Measurements from ENCODE around the gene TTC28. TPM values are rescaled to one million over a fixed set of nuclear protein-coding genes. Genes with fewer than 3 reads are reported as not detected.

TTC28 gene
- total RNA-seq, 1 donor from 2014 or later: 23.2 TPM

DNA sequence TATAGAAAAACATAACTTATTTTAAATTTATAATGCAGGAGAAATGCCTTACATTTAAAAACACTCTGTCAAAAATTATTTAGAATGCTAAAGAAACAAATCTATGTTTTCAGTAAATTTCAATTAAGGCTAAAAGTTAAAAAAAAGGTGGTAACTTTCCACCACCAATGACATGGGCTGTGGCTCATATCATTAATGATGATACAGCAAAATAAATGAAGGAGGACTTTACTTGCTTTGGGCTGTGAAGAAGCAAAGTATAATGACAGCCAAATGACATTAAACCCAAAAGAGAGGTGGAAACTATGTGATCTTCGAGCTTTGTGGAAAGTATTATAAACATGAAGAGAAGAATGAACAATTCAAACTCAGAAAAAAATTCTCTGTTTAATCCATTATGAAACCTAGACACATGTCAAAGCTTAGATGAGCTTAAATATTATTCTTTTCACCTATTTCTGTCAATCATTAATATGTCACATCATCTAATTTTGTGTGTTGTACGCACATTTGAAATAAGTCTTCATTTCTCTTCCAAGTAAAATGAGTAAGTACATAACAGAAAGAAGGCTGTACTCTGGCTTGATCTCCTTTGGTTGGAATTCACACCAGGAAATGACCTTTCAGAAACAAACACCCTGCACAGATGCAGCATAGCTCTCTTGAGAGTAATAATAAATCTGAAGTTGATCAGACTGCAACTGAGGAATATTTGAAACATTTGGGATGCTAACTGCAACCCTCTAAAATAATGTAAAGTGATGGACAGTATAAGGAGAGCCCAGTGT, 265.8 kb downstream of the TTC28 start:
- H3K9me3 ChIP-seq (ENCODE audit: insufficient read depth, low read depth, low read length): no peaks in the 10 kb centered on the region
- no peak overlapping the region for H2AFZ ChIP-seq (ENCODE audit: low read depth, low read length)
- Mint-ChIP-seq H3K27ac (ENCODE audit: unreplicated experiment) (no peak overlapping the region), H3K4me1 (ENCODE audit: low read depth, unreplicated experiment) (peaks cover 30% of the 10 kb centered on the region), H3K4me3 (ENCODE audit: unreplicated experiment) (no peak overlapping the region), H3K36me3 (ENCODE audit: low read depth, unreplicated experiment) (no peaks in the 10 kb centered on the region), H3K9me3 (ENCODE audit: unreplicated experiment) (no peaks in the 10 kb centered on the region), H3K27me3 (ENCODE audit: low read depth, unreplicated experiment) (no peaks in the 10 kb centered on the region)
- H3K4me1 ChIP-seq (ENCODE audit: insufficient read depth, low read length): peaks cover 14% of the 10 kb centered on the region
- no peak overlapping the region for H3K9ac ChIP-seq (ENCODE audit: low read length)
- no peak for TF ChIP-seq EZH2 (IDR thresholded peaks at IDR 0.05; ENCODE audit: insufficient read depth, low read length)
- TF ChIP-seq, protein P1, sequence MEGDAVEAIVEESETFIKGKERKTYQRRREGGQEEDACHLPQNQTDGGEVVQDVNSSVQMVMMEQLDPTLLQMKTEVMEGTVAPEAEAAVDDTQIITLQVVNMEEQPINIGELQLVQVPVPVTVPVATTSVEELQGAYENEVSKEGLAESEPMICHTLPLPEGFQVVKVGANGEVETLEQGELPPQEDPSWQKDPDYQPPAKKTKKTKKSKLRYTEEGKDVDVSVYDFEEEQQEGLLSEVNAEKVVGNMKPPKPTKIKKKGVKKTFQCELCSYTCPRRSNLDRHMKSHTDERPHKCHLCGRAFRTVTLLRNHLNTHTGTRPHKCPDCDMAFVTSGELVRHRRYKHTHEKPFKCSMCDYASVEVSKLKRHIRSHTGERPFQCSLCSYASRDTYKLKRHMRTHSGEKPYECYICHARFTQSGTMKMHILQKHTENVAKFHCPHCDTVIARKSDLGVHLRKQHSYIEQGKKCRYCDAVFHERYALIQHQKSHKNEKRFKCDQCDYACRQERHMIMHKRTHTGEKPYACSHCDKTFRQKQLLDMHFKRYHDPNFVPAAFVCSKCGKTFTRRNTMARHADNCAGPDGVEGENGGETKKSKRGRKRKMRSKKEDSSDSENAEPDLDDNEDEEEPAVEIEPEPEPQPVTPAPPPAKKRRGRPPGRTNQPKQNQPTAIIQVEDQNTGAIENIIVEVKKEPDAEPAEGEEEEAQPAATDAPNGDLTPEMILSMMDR (IDR thresholded peaks at IDR 0.05; ENCODE audit: insufficient read depth, low read depth, low read length): no peak
- no peak overlapping the region for H3K4me2 ChIP-seq (ENCODE audit: low read length)
- FAIRE-seq: no peak
- H3K79me2 ChIP-seq (ENCODE audit: insufficient read depth, low read length): no peaks in the 10 kb centered on the region
- H3K27ac ChIP-seq (ENCODE audit: low read depth, low read length): no peak overlapping the region
- H3K27me3 ChIP-seq (ENCODE audit: insufficient read depth, low read length): no peaks in the 10 kb centered on the region
- H3K36me3 ChIP-seq (ENCODE audit: insufficient read depth, low read length): no peaks in the 10 kb centered on the region
- no peak for DNase-seq (ENCODE audit: low read depth)
- no peaks in the 10 kb centered on the region for H4K20me1 ChIP-seq (ENCODE audit: insufficient read depth, low read length)
- H3K4me3 ChIP-seq (ENCODE audit: insufficient read depth, low read depth, low read length): no peak overlapping the region

DNA sequence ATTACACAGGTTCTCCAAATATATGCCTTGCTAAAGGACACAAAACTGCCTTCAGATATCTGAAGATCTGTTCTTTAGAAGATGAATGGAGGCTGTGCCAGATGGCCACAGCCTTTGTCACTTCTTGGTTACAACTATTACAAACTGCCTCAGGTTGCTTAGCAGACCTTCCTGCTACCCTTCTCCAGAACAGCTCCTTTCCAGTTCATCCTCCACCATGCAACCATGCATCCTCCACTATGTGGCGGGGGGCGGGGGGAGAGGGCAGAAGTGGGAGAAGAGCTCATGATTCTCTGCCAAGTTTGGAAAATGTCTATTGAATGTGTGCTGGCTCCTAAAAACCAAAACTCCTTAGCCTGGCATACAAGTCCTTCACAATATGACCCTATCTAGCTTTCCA, 267.5 kb downstream of the TTC28 start:
- no peaks in the 10 kb centered on the region for H3K27me3 ChIP-seq (ENCODE audit: insufficient read depth, low read length)
- peaks cover 14% of the 10 kb centered on the region for H3K4me1 ChIP-seq (ENCODE audit: insufficient read depth, low read length)
- H3K4me3 Mint-ChIP-seq (ENCODE audit: unreplicated experiment): no peak overlapping the region
- H3K36me3 ChIP-seq (ENCODE audit: insufficient read depth, low read length): no peaks in the 10 kb centered on the region
- H3K36me3 Mint-ChIP-seq (ENCODE audit: low read depth, unreplicated experiment): no peaks in the 10 kb centered on the region
- H3K79me2 ChIP-seq (ENCODE audit: insufficient read depth, low read length): no peaks in the 10 kb centered on the region
- no peaks in the 10 kb centered on the region for H3K9me3 Mint-ChIP-seq (ENCODE audit: unreplicated experiment)
- no peak overlapping the region for H3K27ac Mint-ChIP-seq (ENCODE audit: unreplicated experiment)
- H3K27me3 Mint-ChIP-seq (ENCODE audit: low read depth, unreplicated experiment): no peaks in the 10 kb centered on the region
- no peak for FAIRE-seq
- no peak overlapping the region for H2AFZ ChIP-seq (ENCODE audit: low read depth, low read length)
- TF ChIP-seq, protein P1 (IDR thresholded peaks at IDR 0.05; ENCODE audit: insufficient read depth, low read depth, low read length): no peak
- no peak for TF ChIP-seq EZH2 (IDR thresholded peaks at IDR 0.05; ENCODE audit: insufficient read depth, low read length)
- H3K4me3 ChIP-seq (ENCODE audit: insufficient read depth, low read depth, low read length): no peak overlapping the region
- DNase-seq (ENCODE audit: low read depth): no peak
- no peaks in the 10 kb centered on the region for H3K9me3 ChIP-seq (ENCODE audit: insufficient read depth, low read depth, low read length)
- H4K20me1 ChIP-seq (ENCODE audit: insufficient read depth, low read length): no peaks in the 10 kb centered on the region
- H3K4me1 Mint-ChIP-seq (ENCODE audit: low read depth, unreplicated experiment): peaks cover 25% of the 10 kb centered on the region
- H3K9ac ChIP-seq (ENCODE audit: low read length): no peak overlapping the region
- H3K4me2 ChIP-seq (ENCODE audit: low read length): no peak overlapping the region
- no peak overlapping the region for H3K27ac ChIP-seq (ENCODE audit: low read depth, low read length)

GRCh38 chr22:28411125-28411524, 268.5 kb downstream of the TTC28 start:
- Mint-ChIP-seq H3K4me3 (ENCODE audit: unreplicated experiment) (no peak overlapping the region), H3K27me3 (ENCODE audit: low read depth, unreplicated experiment) (no peaks in the 10 kb centered on the region), H3K27ac (ENCODE audit: unreplicated experiment) (no peak overlapping the region), H3K9me3 (ENCODE audit: unreplicated experiment) (no peaks in the 10 kb centered on the region), H3K4me1 (ENCODE audit: low read depth, unreplicated experiment) (peaks cover 25% of the 10 kb centered on the region), H3K36me3 (ENCODE audit: low read depth, unreplicated experiment) (no peaks in the 10 kb centered on the region)
- Histone ChIP-seq H2AFZ (ENCODE audit: low read depth, low read length) (no peak overlapping the region), H3K36me3 (ENCODE audit: insufficient read depth, low read length) (no peaks in the 10 kb centered on the region), H3K27me3 (ENCODE audit: insufficient read depth, low read length) (no peaks in the 10 kb centered on the region), H3K79me2 (ENCODE audit: insufficient read depth, low read length) (no peaks in the 10 kb centered on the region), H4K20me1 (ENCODE audit: insufficient read depth, low read length) (no peaks in the 10 kb centered on the region), H3K9me3 (ENCODE audit: insufficient read depth, low read depth, low read length) (no peaks in the 10 kb centered on the region), H3K4me3 (ENCODE audit: insufficient read depth, low read depth, low read length) (no peak overlapping the region), H3K4me1 (ENCODE audit: insufficient read depth, low read length) (peaks cover 14% of the 10 kb centered on the region), H3K4me2 (ENCODE audit: low read length) (no peak overlapping the region), H3K9ac (ENCODE audit: low read length) (no peak overlapping the region), H3K27ac (ENCODE audit: low read depth, low read length) (no peak overlapping the region)
- DNase-seq (ENCODE audit: low read depth) (peak; percentile 62), FAIRE-seq (peak; percentile 74)
- no peak for TF ChIP-seq EZH2 (IDR thresholded peaks at IDR 0.05; ENCODE audit: insufficient read depth, low read length)
- TF ChIP-seq, protein P1 (IDR thresholded peaks at IDR 0.05; ENCODE audit: insufficient read depth, low read depth, low read length): no peak
